Spleen (tissue), 7 donors: ENCODE data around the gene SEPTIN10.

Experiments
- CTCF ChIP-seq, 11 experiments: fragments of 200-600 bp in 7 of 11; fragments of 450-650 bp in 4 of 11; sonication (generic) in 4 of 11; IDR thresholded peaks in 8 of 11; conservative IDR thresholded peaks in 3 of 11; 1 replicate in 7 of 11; 2 replicates in 4 of 11; pipeline versions ENCODE4 v1.4.0 to v1.8.0; 2016 to 2021; ENCODE audit warnings: antibody characterized with exemption in 11 of 11, inconsistent platforms in 4 of 11, mild to moderate bottlenecking in 1 of 11
- POLR2AphosphoS5 ChIP-seq, 3 donors: sonication (generic); formaldehyde crosslinking; IDR thresholded peaks; one replicate each; pipeline ENCODE4 v1.5.1; 2017; ENCODE audit warnings: antibody characterized with exemption in 3 of 3
- donor health status: DM: no; HTN: no; CAD: no; lungs with moderate emphysema.
- donor health status: DM: no; HTN: no; CAD: no.
- donor health status: DM: no; HTN: no; CAD: no.

GRCh38 chr2:109624339-109624738, 10.6 kb upstream of the SEPTIN10 start:
- TF ChIP-seq CTCF (IDR thresholded peaks at IDR 0.05 in 8 of 11, conservative IDR thresholded peaks at IDR 0.05 in 3 of 11) (no peak), POLR2AphosphoS5 (IDR thresholded peaks at IDR 0.05) (no peak)
